ENCODE results near the gene MUC22. TPM values are rescaled to one million over a fixed set of nuclear protein-coding genes. Genes with fewer than 3 reads are reported as not detected.
A peak's percentile ranks its signal among the peaks of the same experiment; 100 is the strongest.
"Not testable (repeated sequence)": the region's sequence is repeated elsewhere in the genome, so short reads cannot be mapped to it uniquely, and the experiment has no call there.

Gene MUC22
- under 1 TPM in 6 of 8 experiments, not detected in 2; 0.04 to 0.31 (median 0.09) TPM for total RNA-seq

- H3K27ac ChIP-seq: no peak within 1 kb of the TSS
- H3K4me1 ChIP-seq (replicated peaks in 1 of 2): peaks cover 0 to 6% of the 10 kb centered on the region in 2 donors
- no peak within 1 kb of the TSS for H3K4me3 ChIP-seq
- WGBS, 10 experiments: 50 to 100% (median 90%) methylated on average over 1 to 2 of the region's 4 CpGs; no CpG with 5 or more reads in 6 of the 10 experiments
- in situ Hi-C loops (cut with MboI; ENCODE audit: low pct_unique_long_range_greater_than_20kb in 2 of 9, low sequenced_read_pairs in 9 of 9, unreplicated experiment in 9 of 9): no loop called here
- ATAC-seq (replicated peaks in 6 of 8): peak in 2 of 8 experiments; percentile 66 to 75
Measured at GRCh38 chr6:31010393-31011060, at the start of gene MUC22. TSS of gene MUC22 (plus strand) at chr6:31010474. CDS start at chr6:31010707, 233 bp downstream.

GRCh38 chr6:30960907-30961673 is 49.2 kb upstream of the MUC22 start:
- in situ Hi-C loops (cut with MboI; ENCODE audit: low pct_unique_long_range_greater_than_20kb in 2 of 9, low sequenced_read_pairs in 9 of 9, unreplicated experiment in 9 of 9): no loop called here
- Histone ChIP-seq H3K27ac (no peak overlapping the region), H3K4me1 (replicated peaks in 1 of 2) (no peaks in the 10 kb centered on the region), H3K4me3 (no peak overlapping the region)
- ATAC-seq (replicated peaks in 6 of 8): peak in 3 of 8 experiments; percentile 29 to 57 (median 52)
- WGBS, 10 experiments: 24 to 92% (median 71%) methylated on average over 1 to 9 of the region's 9 CpGs

- Histone ChIP-seq H3K27ac (no peak overlapping the region), H3K4me3 (no peak overlapping the region), H3K4me1 (replicated peaks in 1 of 2) (no peaks in the 10 kb centered on the region)
- ATAC-seq (replicated peaks in 6 of 8): no peak
- in situ Hi-C loops (cut with MboI; ENCODE audit: low pct_unique_long_range_greater_than_20kb in 2 of 9, low sequenced_read_pairs in 9 of 9, unreplicated experiment in 9 of 9): no loop called here
Measured at GRCh38 chr6:30962716-30963115, 47.6 kb upstream of the MUC22 start.

GRCh38 chr6:30963641-30964040 is 46.6 kb upstream of the MUC22 start:
- peak in 1 of 8 experiments; percentile 41 for ATAC-seq (replicated peaks in 6 of 8)
- Histone ChIP-seq H3K4me3 (no peak overlapping the region), H3K27ac (no peak overlapping the region), H3K4me1 (replicated peaks in 1 of 2) (no peaks in the 10 kb centered on the region)
- in situ Hi-C loops (cut with MboI; ENCODE audit: low pct_unique_long_range_greater_than_20kb in 2 of 9, low sequenced_read_pairs in 9 of 9, unreplicated experiment in 9 of 9): no loop called here
- 17 to 89% (median 69%) methylated on average over 2 to 6 of the region's 6 CpGs; no CpG with 5 or more reads in 2 of the 10 experiments for WGBS, 10 experiments

GRCh38 chr6:30964075-30964474 is 46.2 kb upstream of the MUC22 start:
- Histone ChIP-seq H3K4me1 (replicated peaks in 1 of 2) (no peaks in the 10 kb centered on the region), H3K27ac (no peak overlapping the region), H3K4me3 (no peak overlapping the region)
- in situ Hi-C loops (cut with MboI; ENCODE audit: low pct_unique_long_range_greater_than_20kb in 2 of 9, low sequenced_read_pairs in 9 of 9, unreplicated experiment in 9 of 9): no loop called here
- peak in 1 of 8 experiments; percentile 32 for ATAC-seq (replicated peaks in 6 of 8)
- 51 to 80% (median 73%) methylated on average over 2 to 4 of the region's 4 CpGs; no CpG with 5 or more reads in 7 of the 10 experiments for WGBS, 10 experiments

- H3K27ac ChIP-seq: no peak overlapping the region
- H3K4me3 ChIP-seq: no peak overlapping the region
- ATAC-seq (replicated peaks in 6 of 8): no peak
- 0 to 100% (median 68%) methylated on average over 1 to 5 of the region's 5 CpGs; no CpG with 5 or more reads in 3 of the 10 experiments for WGBS, 10 experiments
- H3K4me1 ChIP-seq (replicated peaks in 1 of 2): no peaks in the 10 kb centered on the region
- in situ Hi-C loops (cut with MboI; ENCODE audit: low pct_unique_long_range_greater_than_20kb in 2 of 9, low sequenced_read_pairs in 9 of 9, unreplicated experiment in 9 of 9): no loop called here
Measured at GRCh38 chr6:30965140-30965601, 45.1 kb upstream of the MUC22 start.

GRCh38 chr6:30966154-30966553 is 44.1 kb upstream of the MUC22 start:
- WGBS, 10 experiments: 8 to 70% (median 50%) methylated on average over 1 to 3 of the region's 3 CpGs; no CpG with 5 or more reads in 4 of the 10 experiments
- no peak for ATAC-seq (replicated peaks in 6 of 8)
- in situ Hi-C loops (cut with MboI; ENCODE audit: low pct_unique_long_range_greater_than_20kb in 2 of 9, low sequenced_read_pairs in 9 of 9, unreplicated experiment in 9 of 9): no loop called here

GRCh38 chr6:30969171-30969570 is 41.1 kb upstream of the MUC22 start:
- H3K4me3 ChIP-seq; ATAC-seq (replicated peaks in 6 of 8); H3K27ac ChIP-seq; in situ Hi-C loops (cut with MboI; ENCODE audit: low pct_unique_long_range_greater_than_20kb in 2 of 9, low sequenced_read_pairs in 9 of 9, unreplicated experiment in 9 of 9); H3K4me1 ChIP-seq (replicated peaks in 1 of 2): not testable (repeated sequence)
- WGBS, 10 experiments: 65 to 93% (median 86%) methylated on average over 1 to 5 of the region's 6 CpGs; no CpG with 5 or more reads in 3 of the 10 experiments

More at GRCh38 chr6:30966154-30966553, 44.1 kb upstream of the MUC22 start:
- Histone ChIP-seq H3K27ac (no peak overlapping the region), H3K4me3 (no peak overlapping the region), H3K4me1 (replicated peaks in 1 of 2) (no peaks in the 10 kb centered on the region)

- H3K27ac ChIP-seq: no peak overlapping the region
- no peaks in the 10 kb centered on the region for H3K4me1 ChIP-seq (replicated peaks in 1 of 2)
- no peak for ATAC-seq (replicated peaks in 6 of 8)
- in situ Hi-C loops (cut with MboI; ENCODE audit: low pct_unique_long_range_greater_than_20kb in 2 of 9, low sequenced_read_pairs in 9 of 9, unreplicated experiment in 9 of 9): no loop called here
- no peak overlapping the region for H3K4me3 ChIP-seq
- 20 to 100% (median 75%) methylated on average over 1 to 5 of the region's 5 CpGs; no CpG with 5 or more reads in 1 of the 10 experiments for WGBS, 10 experiments
Measured at GRCh38 chr6:30970946-30971345, 39.3 kb upstream of the MUC22 start.

GRCh38 chr6:30972816-30973215 is 37.5 kb upstream of the MUC22 start:
- 76 to 100% (median 92%) methylated on average over 1 to 3 of the region's 4 CpGs; no CpG with 5 or more reads in 6 of the 10 experiments for WGBS, 10 experiments
- no peak for ATAC-seq (replicated peaks in 6 of 8)
- in situ Hi-C loops (cut with MboI; ENCODE audit: low pct_unique_long_range_greater_than_20kb in 2 of 9, low sequenced_read_pairs in 9 of 9, unreplicated experiment in 9 of 9): no loop called here
- H3K27ac ChIP-seq: no peak overlapping the region
- H3K4me3 ChIP-seq: no peak overlapping the region
- no peaks in the 10 kb centered on the region for H3K4me1 ChIP-seq (replicated peaks in 1 of 2)

- Histone ChIP-seq H3K4me3 (no peak overlapping the region), H3K27ac (no peak overlapping the region), H3K4me1 (replicated peaks in 1 of 2) (no peaks in the 10 kb centered on the region)
- peak in 1 of 8 experiments; percentile 65 for ATAC-seq (replicated peaks in 6 of 8)
- in situ Hi-C loops (cut with MboI; ENCODE audit: low pct_unique_long_range_greater_than_20kb in 2 of 9, low sequenced_read_pairs in 9 of 9, unreplicated experiment in 9 of 9): no loop called here
- WGBS, 10 experiments: 43 to 100% (median 59%) methylated on average over 1 to 4 of the region's 4 CpGs; no CpG with 5 or more reads in 2 of the 10 experiments
Measured at GRCh38 chr6:30974490-30975252, 35.6 kb upstream of the MUC22 start.

GRCh38 chr6:30979141-30979540 is 31.1 kb upstream of the MUC22 start:
- in situ Hi-C loops (cut with MboI; ENCODE audit: low pct_unique_long_range_greater_than_20kb in 2 of 9, low sequenced_read_pairs in 9 of 9, unreplicated experiment in 9 of 9): no loop called here
- Histone ChIP-seq H3K27ac (no peak overlapping the region), H3K4me1 (replicated peaks in 1 of 2) (no peaks in the 10 kb centered on the region), H3K4me3 (no peak overlapping the region)
- ATAC-seq (replicated peaks in 6 of 8): peak in 3 of 8 experiments; percentile 39 to 69 (median 39)
- WGBS, 10 experiments: 0 to 100% (median 17%) methylated on average over 1 of the region's 1 CpG; no CpG with 5 or more reads in 2 of the 10 experiments

- Histone ChIP-seq H3K4me3 (no peak overlapping the region), H3K27ac (no peak overlapping the region), H3K4me1 (replicated peaks in 1 of 2) (no peaks in the 10 kb centered on the region)
- WGBS, 10 experiments: 2 to 80% (median 63%) methylated on average over 1 to 4 of the region's 4 CpGs
- in situ Hi-C loops (cut with MboI; ENCODE audit: low pct_unique_long_range_greater_than_20kb in 2 of 9, low sequenced_read_pairs in 9 of 9, unreplicated experiment in 9 of 9): no loop called here
- no peak for ATAC-seq (replicated peaks in 6 of 8)
Measured at GRCh38 chr6:30979690-30980089, 30.6 kb upstream of the MUC22 start.
